ENCODE measurements around the gene PRR36.

Gene PRR36

DNA sequence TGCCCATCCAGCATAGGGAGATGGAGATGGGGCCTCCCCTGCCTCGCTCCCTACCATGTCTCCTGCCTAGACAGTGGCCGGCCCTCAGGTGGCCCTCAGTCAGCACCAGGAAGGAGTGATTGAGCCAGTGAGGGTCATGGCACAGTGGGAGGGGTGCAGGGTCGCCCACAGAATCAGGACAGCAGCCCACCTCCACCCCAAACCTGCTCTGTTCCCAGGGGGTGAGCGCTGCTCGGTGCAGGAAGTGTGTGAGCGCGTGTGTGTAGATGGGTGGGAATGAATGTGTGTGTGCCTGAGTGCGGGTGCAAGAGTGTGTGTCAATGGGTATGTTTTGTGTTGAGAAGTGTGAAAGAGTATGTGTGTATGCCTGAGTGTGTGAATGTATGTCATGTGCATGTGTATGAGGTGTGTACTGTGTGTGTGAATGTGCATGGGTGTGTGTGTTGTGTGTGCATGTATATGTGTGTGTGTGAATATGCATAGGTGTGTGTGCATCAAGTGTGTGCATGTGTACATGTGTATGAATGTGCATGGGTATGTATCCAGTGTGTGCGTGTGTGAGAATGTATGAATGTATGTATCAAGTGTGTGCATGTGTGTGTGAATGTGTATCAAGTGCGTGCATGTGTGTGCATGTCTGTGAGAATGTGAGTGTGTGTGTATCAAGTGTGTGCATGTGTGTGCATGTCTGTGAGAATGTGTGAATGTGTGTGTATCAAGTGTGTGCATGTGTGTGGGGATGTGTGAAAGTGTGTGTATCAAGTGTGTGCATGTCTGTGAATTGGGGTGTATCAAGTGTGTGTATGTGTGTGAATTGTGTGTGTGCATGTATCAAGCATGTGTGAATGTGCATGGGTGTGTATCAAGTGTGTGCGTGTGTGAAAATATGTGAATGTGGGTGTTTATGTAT, 32.2 kb downstream of the PRR36 start:
- H3K27ac ChIP-seq = no peak overlapping the region
- no peak for TF ChIP-seq CTCF (conservative IDR thresholded peaks at IDR 0.05)

DNA sequence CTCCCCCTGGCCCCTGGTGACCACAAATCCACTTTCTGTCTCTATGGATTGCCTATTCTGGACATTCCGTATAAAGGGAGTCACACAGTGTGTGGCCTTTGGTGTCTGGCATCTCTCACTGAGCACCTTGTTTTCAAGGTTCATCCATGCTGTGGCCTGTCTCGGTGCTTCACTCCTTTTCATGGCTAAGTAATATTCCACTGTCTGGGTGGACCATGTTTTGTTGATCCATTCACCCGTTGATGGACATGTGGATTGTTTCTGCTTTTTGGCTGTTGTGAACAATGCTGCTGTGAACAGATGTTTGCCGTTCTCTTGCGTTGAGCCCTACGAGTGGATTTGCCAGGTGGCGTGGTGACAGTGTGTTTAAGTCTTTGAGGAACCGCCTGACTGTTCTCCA, 33.6 kb downstream of the PRR36 start:
- no peak for TF ChIP-seq CTCF (conservative IDR thresholded peaks at IDR 0.05)
- H3K27ac ChIP-seq = no peak overlapping the region

DNA sequence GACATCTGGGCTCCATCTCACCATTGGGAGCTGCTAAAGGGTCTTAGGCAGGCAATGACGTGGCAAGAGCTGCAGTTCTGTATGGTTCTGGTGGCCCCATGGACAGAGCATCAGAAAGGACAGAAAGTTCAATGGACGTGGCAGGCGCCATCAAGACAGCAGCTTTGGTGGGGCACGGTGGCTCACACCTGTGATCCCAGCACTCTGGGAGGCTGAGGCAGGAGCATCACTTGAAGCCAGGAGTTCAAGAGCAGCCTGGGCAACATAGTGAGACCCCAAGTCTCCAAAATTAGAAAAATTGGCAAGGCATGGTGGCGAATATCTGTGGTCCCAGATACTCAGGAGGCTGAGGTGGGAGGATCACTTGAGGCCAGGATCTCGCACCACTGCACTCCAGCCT, 34.7 kb downstream of the PRR36 start:
- H3K27ac ChIP-seq = no peak overlapping the region
- no peak for TF ChIP-seq CTCF (conservative IDR thresholded peaks at IDR 0.05)

GRCh38 chr19:7833225-7834099, 40.7 kb downstream of the PRR36 start:
- no peak for TF ChIP-seq CTCF (conservative IDR thresholded peaks at IDR 0.05)

GRCh38 chr19:7832781-7833180, 41.4 kb downstream of the PRR36 start:
- 0 out of 2 replicates have a peak overlapping the region, but pooled peaks have one; percentile 61 for H3K27ac ChIP-seq
- no peak for TF ChIP-seq CTCF (conservative IDR thresholded peaks at IDR 0.05)

More at GRCh38 chr19:7833225-7834099, 40.7 kb downstream of the PRR36 start:
- H3K27ac ChIP-seq = peak overlapping the region; percentile 61

- TF ChIP-seq CTCF (conservative IDR thresholded peaks at IDR 0.05) = no peak
- H3K27ac ChIP-seq = no peak overlapping the region
These were observed 42.2 kb downstream of the PRR36 start for GRCh38 chr19:7832009-7832408.

- 0 out of 2 replicates have a peak, but pooled peaks have one; percentile 10 for TF ChIP-seq CTCF (conservative IDR thresholded peaks at IDR 0.05)
These were observed 42.7 kb downstream of the PRR36 start for GRCh38 chr19:7831452-7831851.

More at GRCh38 chr19:7831452-7831851, 42.7 kb downstream of the PRR36 start:
- no peak overlapping the region for H3K27ac ChIP-seq

Data from VCaP (cell line).